Gastroesophageal sphincter (tissue), 4 donors: Measurements from ENCODE around the gene TAF4. TPM values are rescaled to one million over a fixed set of nuclear protein-coding genes. Genes with fewer than 3 reads are reported as not detected.

Experiments used
- ATAC-seq: fragments of 150-250 bp; one replicate; pipeline ENCODE4 v1.9.1; 2016; ENCODE audit warnings: mild to moderate bottlenecking, moderate library complexity
- H3K27ac ChIP-seq, 4 donors: fragments of 200-600 bp; sonication (generic) in 3 of 4; 1 replicate in 3 of 4; 2 replicates in 1 of 4; pipeline ENCODE4 v1.5.1; 2016 to 2019
- H3K27me3 ChIP-seq: fragments of 200-600 bp; sonication (generic); one replicate; pipeline ENCODE4 v1.5.1; 2019
- H3K36me3 ChIP-seq, 2 donors: fragments of 200-600 bp; sonication (generic); one replicate each; pipeline ENCODE4 v1.5.1; 2019; ENCODE audit warnings: control low read depth in 1 of 2
- H3K4me1 ChIP-seq, 3 donors: fragments of 200-600 bp; sonication (generic); 1 replicate in 2 of 3; 2 replicates in 1 of 3; pipeline ENCODE4 v1.5.1; 2016 to 2019; ENCODE audit warnings: control low read depth in 2 of 3
- H3K4me3 ChIP-seq, 2 donors: fragments of 200-600 bp; sonication (generic); one replicate each; pipeline ENCODE4 v1.5.1; 2019; ENCODE audit warnings: mild to moderate bottlenecking in 1 of 2, moderate library complexity in 1 of 2
- H3K9me3 ChIP-seq, 3 donors: fragments of 200-600 bp; sonication (generic); one replicate each; pipeline ENCODE4 v1.5.1; 2017 to 2019; ENCODE audit warnings: control low read depth in 2 of 3
- EP300 ChIP-seq: sonication (generic); formaldehyde crosslinking; IDR thresholded peaks from one replicate; pipeline ENCODE4 v1.6.1; 2017; ENCODE audit warnings: antibody characterized with exemption, mild to moderate bottlenecking
- POLR2A ChIP-seq, 2 donors: fragments of 450-650 bp; IDR thresholded peaks; one replicate each; pipeline ENCODE4 v1.6.1; 2017; ENCODE audit warnings: antibody characterized with exemption in 2 of 2, mild to moderate bottlenecking in 2 of 2, moderate library complexity in 1 of 2
- POLR2AphosphoS5 ChIP-seq: sonication (generic); formaldehyde crosslinking; IDR thresholded peaks from one replicate; pipeline ENCODE4 v1.6.1; 2017; ENCODE audit warnings: antibody characterized with exemption
- WGBS, 2 donors: methylation state at CpG; one replicate each; pipeline ENCODE4 v1.1.5; 2018; ENCODE audit warnings: low coverage in 1 of 2; 5-methylcytosine and 5-hydroxymethylcytosine counted together
- total RNA-seq, 4 donors: library from RNA; depleted of rRNA; stranded (reverse); fragments of >200 nt; gene quantifications; one replicate each; pipeline ENCODE4 v1.1.0, GENCODE V29; 2016
- TF ChIP-seq, protein P1 (sequence below), 4 experiments: fragments of 200-600 bp in 2 of 4; fragments of 450-650 bp in 2 of 4; sonication (generic) in 1 of 4; IDR thresholded peaks; one replicate each; pipeline ENCODE4 v1.5.1; 2017 to 2019; ENCODE audit warnings: antibody characterized with exemption in 4 of 4, mild to moderate bottlenecking in 2 of 4, moderate library complexity in 2 of 4

TAF4 gene
- total RNA-seq, 4 donors from 2014 or later: 7.6 to 19.9 (median 15.5) TPM

GRCh38 chr20:62009322-62009721 lies 56.4 kb downstream of the TAF4 start:
- Histone ChIP-seq H3K27ac (no peak overlapping the region), H3K36me3 (peaks cover 0 to 93% of the 10 kb centered on the region in 2 donors), H3K9me3 (no peaks in the 10 kb centered on the region), H3K27me3 (no peaks in the 10 kb centered on the region), H3K4me1 (peaks cover 0 to 13% (median 0%) of the 10 kb centered on the region in 3 donors), H3K4me3 (no peak overlapping the region)
- no peak for TF ChIP-seq POLR2AphosphoS5
- TF ChIP-seq, protein P1, sequence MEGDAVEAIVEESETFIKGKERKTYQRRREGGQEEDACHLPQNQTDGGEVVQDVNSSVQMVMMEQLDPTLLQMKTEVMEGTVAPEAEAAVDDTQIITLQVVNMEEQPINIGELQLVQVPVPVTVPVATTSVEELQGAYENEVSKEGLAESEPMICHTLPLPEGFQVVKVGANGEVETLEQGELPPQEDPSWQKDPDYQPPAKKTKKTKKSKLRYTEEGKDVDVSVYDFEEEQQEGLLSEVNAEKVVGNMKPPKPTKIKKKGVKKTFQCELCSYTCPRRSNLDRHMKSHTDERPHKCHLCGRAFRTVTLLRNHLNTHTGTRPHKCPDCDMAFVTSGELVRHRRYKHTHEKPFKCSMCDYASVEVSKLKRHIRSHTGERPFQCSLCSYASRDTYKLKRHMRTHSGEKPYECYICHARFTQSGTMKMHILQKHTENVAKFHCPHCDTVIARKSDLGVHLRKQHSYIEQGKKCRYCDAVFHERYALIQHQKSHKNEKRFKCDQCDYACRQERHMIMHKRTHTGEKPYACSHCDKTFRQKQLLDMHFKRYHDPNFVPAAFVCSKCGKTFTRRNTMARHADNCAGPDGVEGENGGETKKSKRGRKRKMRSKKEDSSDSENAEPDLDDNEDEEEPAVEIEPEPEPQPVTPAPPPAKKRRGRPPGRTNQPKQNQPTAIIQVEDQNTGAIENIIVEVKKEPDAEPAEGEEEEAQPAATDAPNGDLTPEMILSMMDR (IDR thresholded peaks at IDR 0.05): no peak
- TF ChIP-seq POLR2A (IDR thresholded peaks at IDR 0.05): no peak
- no peak for TF ChIP-seq EP300
- ATAC-seq: no peak
- 90 to 91% methylated on average over 11 to 13 of the region's 13 CpGs for WGBS, 2 donors

DNA sequence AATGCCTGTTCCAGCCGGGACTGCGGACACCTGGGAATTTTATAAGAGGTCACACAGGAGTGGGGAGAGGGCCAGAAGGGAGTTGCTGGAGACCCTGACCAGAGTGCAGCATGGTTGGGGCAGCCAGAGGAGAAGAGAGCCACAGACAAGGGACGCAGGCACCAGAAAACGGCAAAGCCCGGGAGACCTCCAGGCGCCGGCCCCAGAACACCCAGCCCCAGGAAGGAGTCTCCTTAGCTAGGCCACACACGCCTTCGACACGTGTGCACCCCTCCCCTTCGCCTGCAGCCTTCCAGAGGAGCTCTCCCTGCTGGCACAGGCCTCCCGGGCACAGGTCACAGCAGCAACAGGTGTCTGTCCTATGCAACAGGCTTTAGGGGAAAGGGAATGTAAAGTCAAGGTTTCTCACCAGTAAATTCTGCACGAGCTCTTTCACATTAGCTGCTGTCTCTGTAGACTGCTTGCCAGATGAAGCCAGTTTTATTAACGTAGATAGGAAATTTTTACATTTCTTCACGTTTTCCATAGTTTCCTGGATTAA lies 57.0 kb downstream of the TAF4 start:
- Histone ChIP-seq H3K36me3 (peaks cover 0 to 93% of the 10 kb centered on the region in 2 donors), H3K9me3 (no peaks in the 10 kb centered on the region), H3K4me3 (no peak overlapping the region), H3K27me3 (no peaks in the 10 kb centered on the region), H3K4me1 (peaks cover 0 to 13% (median 0%) of the 10 kb centered on the region in 3 donors), H3K27ac (no peak overlapping the region)
- WGBS, 2 donors: 79 to 81% methylated on average over 3 to 8 of the region's 15 CpGs
- TF ChIP-seq, protein P1 (IDR thresholded peaks at IDR 0.05): no peak
- TF ChIP-seq EP300 (no peak), POLR2AphosphoS5 (no peak), POLR2A (IDR thresholded peaks at IDR 0.05) (no peak)
- ATAC-seq: no peak

- Histone ChIP-seq H3K4me3 (no peak overlapping the region), H3K9me3 (no peaks in the 10 kb centered on the region), H3K27me3 (no peaks in the 10 kb centered on the region), H3K36me3 (peaks cover 0 to 93% of the 10 kb centered on the region in 2 donors), H3K4me1 (peaks cover 0 to 13% (median 0%) of the 10 kb centered on the region in 3 donors), H3K27ac (no peak overlapping the region)
- no peak for ATAC-seq
- WGBS, 2 donors: 78 to 97% methylated on average over 7 to 12 of the region's 17 CpGs
- TF ChIP-seq POLR2A (IDR thresholded peaks at IDR 0.05) (no peak), EP300 (no peak), POLR2AphosphoS5 (no peak)
- TF ChIP-seq, protein P1 (IDR thresholded peaks at IDR 0.05): no peak
Measured at GRCh38 chr20:62007127-62007647, 58.5 kb downstream of the TAF4 start.

DNA sequence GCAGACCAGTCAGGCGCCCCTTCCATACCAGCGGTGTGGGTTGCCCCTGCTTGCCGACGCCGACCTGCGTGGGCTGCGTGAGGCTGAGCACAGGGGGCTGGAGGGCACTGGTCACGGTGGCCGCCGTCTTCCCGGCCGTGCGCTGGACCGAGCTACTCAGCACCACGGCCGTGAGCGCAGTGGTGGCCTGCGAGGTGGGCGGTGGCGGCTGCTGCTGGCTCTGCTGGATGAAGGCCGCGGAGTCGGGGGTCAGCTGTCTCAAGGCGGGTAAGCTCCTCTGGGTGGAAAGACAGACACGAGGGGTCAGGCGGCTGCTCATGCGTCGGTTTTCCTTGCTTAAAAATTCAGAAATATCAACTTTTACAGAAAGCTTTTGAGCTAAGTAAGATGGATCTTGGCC lies 59.2 kb downstream of the TAF4 start:
- H3K4me3 ChIP-seq: no peak overlapping the region
- ATAC-seq: no peak
- H3K4me1 ChIP-seq: peaks cover 0 to 13% (median 0%) of the 10 kb centered on the region in 3 donors
- no peaks in the 10 kb centered on the region for H3K9me3 ChIP-seq
- TF ChIP-seq EP300 (no peak), POLR2A (IDR thresholded peaks at IDR 0.05) (no peak), POLR2AphosphoS5 (no peak)
- TF ChIP-seq, protein P1 (IDR thresholded peaks at IDR 0.05): no peak
- peaks cover 0 to 93% of the 10 kb centered on the region in 2 donors for H3K36me3 ChIP-seq
- H3K27me3 ChIP-seq: no peaks in the 10 kb centered on the region
- H3K27ac ChIP-seq: no peak overlapping the region
- WGBS, 2 donors: 80% methylated on average over 3 of the region's 28 CpGs; no CpG with 5 or more reads in 1 of the 2 donors

GRCh38 chr20:62004614-62005013 lies 61.1 kb downstream of the TAF4 start:
- no CpG with 5 or more reads among the region's 5 CpGs for WGBS, 2 donors
- H3K4me1 ChIP-seq: no peaks in the 10 kb centered on the region
- H3K27ac ChIP-seq: no peak overlapping the region
- no peak overlapping the region for H3K4me3 ChIP-seq
- no peaks in the 10 kb centered on the region for H3K27me3 ChIP-seq
- H3K36me3 ChIP-seq: peaks cover 0 to 99% of the 10 kb centered on the region in 2 donors
- TF ChIP-seq POLR2A (IDR thresholded peaks at IDR 0.05) (no peak), POLR2AphosphoS5 (no peak), EP300 (no peak)
- TF ChIP-seq, protein P1 (IDR thresholded peaks at IDR 0.05): no peak
- no peaks in the 10 kb centered on the region for H3K9me3 ChIP-seq
- no peak for ATAC-seq
